Measurements from ENCODE around the gene AIFM1. TPM values are rescaled to one million over a fixed set of nuclear protein-coding genes. Genes with fewer than 3 reads are reported as not detected.
A peak's percentile ranks its signal among the peaks of the same experiment; 100 is the strongest.

The AIFM1 gene
- total and polyA plus RNA-seq, 7 experiments from 2014 or later: 11.6 to 35.8 (median 24.8) TPM

GRCh38 chrX:130165181-130165702 lies 399 bp downstream of the AIFM1 start:
- peak overlapping the region; percentile 78 for H3K27ac ChIP-seq (ENCODE audit: low read depth, low read length)
- no peaks in the 10 kb centered on the region for H3K27me3 Mint-ChIP-seq
- no peaks in the 10 kb centered on the region for H3K36me3 ChIP-seq (ENCODE audit: control insufficient read depth in 2 of 3, insufficient read depth in 3 of 3, low read length in 3 of 3)
- no peaks in the 10 kb centered on the region for H3K36me3 Mint-ChIP-seq
- H3K9me3 Mint-ChIP-seq: no peaks in the 10 kb centered on the region
- peak overlapping the region; percentile 85 to 96 (median 92) for H3K27ac Mint-ChIP-seq
- ATAC-seq (no peak), DNase-seq (no peak)
- H3K4me1 ChIP-seq (ENCODE audit: control insufficient read depth in 2 of 2, insufficient read depth in 2 of 2, low read length in 2 of 2): peaks cover 8 to 10% of the 10 kb centered on the region in 2 donors
- no peaks in the 10 kb centered on the region for H3K9me3 ChIP-seq (ENCODE audit: control insufficient read depth in 2 of 3, low read length in 3 of 3)
- peaks cover 8 to 42% (median 28%) of the 10 kb centered on the region in 7 donors for H3K4me1 Mint-ChIP-seq
- ChIA-PET CTCF (interaction anchor here (0.6 to 1.4 kb wide), 4 partner anchors 15 to 625 kb away, joined by 3 to 5 read pairs (median 4); partner anchors contain the start of gene OCRL), POLR2A (interaction anchor here (0.8 to 1.6 kb wide), 6 partner anchors 9 to 85 kb away, joined by 3 to 9 read pairs (median 4); no protein-coding TSS in a partner anchor)
- H3K4me3 ChIP-seq (ENCODE audit: low read length): peak overlapping the region; percentile 87
- H3K4me3 Mint-ChIP-seq: peak overlapping the region; percentile 84 to 98 (median 90)
- no peaks in the 10 kb centered on the region for H3K27me3 ChIP-seq (ENCODE audit: control insufficient read depth in 2 of 2, insufficient read depth in 2 of 2, low read length in 2 of 2)
- intact Hi-C loops (cut with micrococcal nuclease): loop anchor here (1.0 to 5.0 kb wide), 7 partner anchors 8 to 737 kb away; partner anchors contain the start of genes ENOX2 (in 1 of the 2) and ZDHHC9 (in 1 of the 2)

- ChIA-PET POLR2A (no interaction called here), CTCF (no interaction called here)
- no peak for ATAC-seq
- Histone ChIP-seq H3K27ac (ENCODE audit: low read depth, low read length) (no peak overlapping the region), H3K27me3 (ENCODE audit: control insufficient read depth in 2 of 2, insufficient read depth in 2 of 2, low read length in 2 of 2) (no peaks in the 10 kb centered on the region), H3K9me3 (ENCODE audit: control insufficient read depth in 2 of 3, low read length in 3 of 3) (no peaks in the 10 kb centered on the region), H3K36me3 (ENCODE audit: control insufficient read depth in 2 of 3, insufficient read depth in 3 of 3, low read length in 3 of 3) (no peaks in the 10 kb centered on the region), H3K4me1 (ENCODE audit: control insufficient read depth in 2 of 2, insufficient read depth in 2 of 2, low read length in 2 of 2) (peaks cover 8 to 10% of the 10 kb centered on the region in 2 donors), H3K4me3 (ENCODE audit: low read length) (no peak overlapping the region)
- DNase-seq: no peak
- intact Hi-C loops (cut with micrococcal nuclease): no loop called here
- Mint-ChIP-seq H3K27me3 (no peaks in the 10 kb centered on the region), H3K9me3 (no peaks in the 10 kb centered on the region), H3K27ac (no peak overlapping the region), H3K4me3 (peak overlapping the region in 9 of 10 donors; percentile 29 to 69 (median 44)), H3K36me3 (no peaks in the 10 kb centered on the region), H3K4me1 (peaks cover 10 to 58% (median 36%) of the 10 kb centered on the region in 7 donors)
Measured at GRCh38 chrX:130163398-130163797, 2.2 kb downstream of the AIFM1 start.

- ChIA-PET CTCF (interaction anchor here (0.7 kb wide), 2 partner anchors 15 to 156 kb away, joined by 3 read pairs; no protein-coding TSS in a partner anchor), POLR2A (no interaction called here)
- Mint-ChIP-seq H3K27me3 (no peaks in the 10 kb centered on the region), H3K36me3 (no peaks in the 10 kb centered on the region), H3K4me1 (peaks cover 10 to 57% (median 36%) of the 10 kb centered on the region in 7 donors), H3K27ac (peak overlapping the region in 1 of 9 donors; percentile 52), H3K9me3 (no peaks in the 10 kb centered on the region), H3K4me3 (peak overlapping the region in 5 of 10 donors; percentile 4 to 44 (median 27))
- no peak overlapping the region for H3K27ac ChIP-seq (ENCODE audit: low read depth, low read length)
- no peaks in the 10 kb centered on the region for H3K27me3 ChIP-seq (ENCODE audit: control insufficient read depth in 2 of 2, insufficient read depth in 2 of 2, low read length in 2 of 2)
- ATAC-seq (no peak), DNase-seq (no peak)
- peaks cover 8 to 10% of the 10 kb centered on the region in 2 donors for H3K4me1 ChIP-seq (ENCODE audit: control insufficient read depth in 2 of 2, insufficient read depth in 2 of 2, low read length in 2 of 2)
- intact Hi-C loops (cut with micrococcal nuclease): no loop called here
- H3K36me3 ChIP-seq (ENCODE audit: control insufficient read depth in 2 of 3, insufficient read depth in 3 of 3, low read length in 3 of 3): no peaks in the 10 kb centered on the region
- no peak overlapping the region for H3K4me3 ChIP-seq (ENCODE audit: low read length)
- H3K9me3 ChIP-seq (ENCODE audit: control insufficient read depth in 2 of 3, low read length in 3 of 3): no peaks in the 10 kb centered on the region
Measured at GRCh38 chrX:130162094-130162735, 3.4 kb downstream of the AIFM1 start.

- ATAC-seq (no peak), DNase-seq (no peak)
- no peaks in the 10 kb centered on the region for H3K9me3 ChIP-seq (ENCODE audit: control insufficient read depth in 2 of 3, low read length in 3 of 3)
- POLR2A ChIA-PET: interaction anchor here (0.6 to 0.9 kb wide), 2 partner anchors 12 to 326 kb away, joined by 3 read pairs; no protein-coding TSS in a partner anchor
- Mint-ChIP-seq H3K4me1 (peaks cover 8 to 40% (median 28%) of the 10 kb centered on the region in 7 donors), H3K36me3 (peaks cover 0 to 4% (median 0%) of the 10 kb centered on the region in 5 donors), H3K27me3 (no peaks in the 10 kb centered on the region), H3K4me3 (no peak overlapping the region), H3K9me3 (no peaks in the 10 kb centered on the region), H3K27ac (peak overlapping the region in 2 of 9 donors; percentile 8 to 35)
- no peak overlapping the region for H3K4me3 ChIP-seq (ENCODE audit: low read length)
- H3K36me3 ChIP-seq (ENCODE audit: control insufficient read depth in 2 of 3, insufficient read depth in 3 of 3, low read length in 3 of 3): no peaks in the 10 kb centered on the region
- no peaks in the 10 kb centered on the region for H3K27me3 ChIP-seq (ENCODE audit: control insufficient read depth in 2 of 2, insufficient read depth in 2 of 2, low read length in 2 of 2)
- H3K4me1 ChIP-seq (ENCODE audit: control insufficient read depth in 2 of 2, insufficient read depth in 2 of 2, low read length in 2 of 2): no peaks in the 10 kb centered on the region
- intact Hi-C loops (cut with micrococcal nuclease): no loop called here
- CTCF ChIA-PET: no interaction called here
- no peak overlapping the region for H3K27ac ChIP-seq (ENCODE audit: low read depth, low read length)
Measured at GRCh38 chrX:130159776-130160175, 5.9 kb downstream of the AIFM1 start.

- no peak overlapping the region for H3K4me3 ChIP-seq (ENCODE audit: low read length)
- no peaks in the 10 kb centered on the region for H3K27me3 ChIP-seq (ENCODE audit: control insufficient read depth in 2 of 2, insufficient read depth in 2 of 2, low read length in 2 of 2)
- H3K36me3 Mint-ChIP-seq: peaks cover 0 to 4% (median 0%) of the 10 kb centered on the region in 5 donors
- H3K27ac Mint-ChIP-seq: no peak overlapping the region
- ChIA-PET POLR2A (no interaction called here), CTCF (interaction anchor here (0.7 kb wide), 3 partner anchors 16 to 146 kb away, joined by 4 to 6 read pairs (median 5); no protein-coding TSS in a partner anchor)
- H3K36me3 ChIP-seq (ENCODE audit: control insufficient read depth in 2 of 3, insufficient read depth in 3 of 3, low read length in 3 of 3): no peaks in the 10 kb centered on the region
- H3K27ac ChIP-seq (ENCODE audit: low read depth, low read length): no peak overlapping the region
- no peaks in the 10 kb centered on the region for H3K27me3 Mint-ChIP-seq
- ATAC-seq (no peak), DNase-seq (no peak)
- H3K4me3 Mint-ChIP-seq: no peak overlapping the region
- H3K9me3 ChIP-seq (ENCODE audit: control insufficient read depth in 2 of 3, low read length in 3 of 3): no peaks in the 10 kb centered on the region
- peaks cover 7 to 30% (median 22%) of the 10 kb centered on the region in 7 donors for H3K4me1 Mint-ChIP-seq
- no peaks in the 10 kb centered on the region for H3K4me1 ChIP-seq (ENCODE audit: control insufficient read depth in 2 of 2, insufficient read depth in 2 of 2, low read length in 2 of 2)
- intact Hi-C loops (cut with micrococcal nuclease): no loop called here
- H3K9me3 Mint-ChIP-seq: no peaks in the 10 kb centered on the region
Measured at GRCh38 chrX:130158311-130158710, 7.3 kb downstream of the AIFM1 start.

- H3K9me3 ChIP-seq (ENCODE audit: control insufficient read depth in 2 of 3, low read length in 3 of 3): no peaks in the 10 kb centered on the region
- POLR2A ChIA-PET: no interaction called here
- ATAC-seq (no peak), DNase-seq (no peak)
- no peaks in the 10 kb centered on the region for H3K27me3 Mint-ChIP-seq
- H3K4me1 Mint-ChIP-seq: peaks cover 3 to 16% (median 9%) of the 10 kb centered on the region in 7 donors
- H3K9me3 Mint-ChIP-seq: no peaks in the 10 kb centered on the region
- no peaks in the 10 kb centered on the region for H3K4me1 ChIP-seq (ENCODE audit: control insufficient read depth in 2 of 2, insufficient read depth in 2 of 2, low read length in 2 of 2)
- no peak overlapping the region for H3K27ac ChIP-seq (ENCODE audit: low read depth, low read length)
- no peaks in the 10 kb centered on the region for H3K27me3 ChIP-seq (ENCODE audit: control insufficient read depth in 2 of 2, insufficient read depth in 2 of 2, low read length in 2 of 2)
- intact Hi-C loops (cut with micrococcal nuclease): no loop called here
- CTCF ChIA-PET: interaction anchor here (0.7 kb wide), 1 partner anchor 76 kb away, joined by 3 read pairs; no protein-coding TSS in a partner anchor
- no peak overlapping the region for H3K4me3 Mint-ChIP-seq
- no peaks in the 10 kb centered on the region for H3K36me3 ChIP-seq (ENCODE audit: control insufficient read depth in 2 of 3, insufficient read depth in 3 of 3, low read length in 3 of 3)
- H3K36me3 Mint-ChIP-seq: peaks cover 0 to 4% (median 0%) of the 10 kb centered on the region in 5 donors
- H3K27ac Mint-ChIP-seq: no peak overlapping the region
- no peak overlapping the region for H3K4me3 ChIP-seq (ENCODE audit: low read length)
Measured at GRCh38 chrX:130155564-130155963, 10.1 kb downstream of the AIFM1 start.

Data from naive thymus-derived CD4-positive, alpha-beta T cell (primary cell).